GM19328 (cell line): Measurements from ENCODE around the gene DGKI.
A peak's percentile ranks its signal among the peaks of the same experiment; 100 is the strongest.

Experiments used
- ATAC-seq: cut with Tn5 transposase; IDR thresholded peaks from one replicate; pipeline ENCODE4 v1.9.1; 2021; ENCODE audit warnings: mild to moderate bottlenecking, moderate library complexity; ENCODE audit not compliant: unreplicated experiment

The DGKI gene

DNA sequence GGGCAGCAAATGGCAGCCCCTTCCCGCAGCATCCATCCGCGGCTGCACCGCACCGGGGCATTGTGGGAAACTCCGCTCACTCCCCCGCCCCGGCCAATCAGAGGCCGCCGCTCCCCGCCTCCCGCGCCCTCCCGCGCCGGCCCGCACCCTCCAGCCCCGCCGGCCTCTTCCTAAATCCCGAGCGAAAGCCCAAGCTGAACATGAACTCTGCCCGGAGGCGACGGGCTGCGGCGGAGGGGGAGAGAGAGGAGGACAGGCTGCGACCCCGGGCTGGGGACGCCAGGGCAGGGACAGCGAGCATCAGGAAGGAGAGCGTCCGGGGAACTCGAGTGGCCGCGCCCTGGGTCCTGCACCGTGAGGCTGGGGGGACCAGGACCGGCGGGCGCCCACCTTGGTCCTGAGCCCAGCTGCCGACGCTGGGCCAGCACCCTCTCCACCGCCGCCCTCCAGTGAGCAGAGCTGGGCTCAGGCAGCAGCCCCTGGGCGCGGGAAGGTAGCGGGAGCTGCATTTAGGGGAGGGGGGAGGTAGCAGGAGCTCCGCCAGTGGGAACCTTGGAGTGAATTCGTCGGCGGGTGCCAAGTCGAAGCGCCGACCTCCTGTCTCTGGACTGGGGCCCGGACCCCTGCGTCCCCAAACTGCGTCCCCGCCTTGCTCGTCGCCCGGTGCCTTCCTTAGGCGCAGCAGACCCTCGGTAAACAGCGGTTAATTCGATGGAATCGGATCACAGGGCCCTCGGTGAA is at the start of gene DGKI:
TSS of gene DGKI (minus strand) at position 148 of the 741 bp plus-strand sequence.
- ATAC-seq = no peak

DNA sequence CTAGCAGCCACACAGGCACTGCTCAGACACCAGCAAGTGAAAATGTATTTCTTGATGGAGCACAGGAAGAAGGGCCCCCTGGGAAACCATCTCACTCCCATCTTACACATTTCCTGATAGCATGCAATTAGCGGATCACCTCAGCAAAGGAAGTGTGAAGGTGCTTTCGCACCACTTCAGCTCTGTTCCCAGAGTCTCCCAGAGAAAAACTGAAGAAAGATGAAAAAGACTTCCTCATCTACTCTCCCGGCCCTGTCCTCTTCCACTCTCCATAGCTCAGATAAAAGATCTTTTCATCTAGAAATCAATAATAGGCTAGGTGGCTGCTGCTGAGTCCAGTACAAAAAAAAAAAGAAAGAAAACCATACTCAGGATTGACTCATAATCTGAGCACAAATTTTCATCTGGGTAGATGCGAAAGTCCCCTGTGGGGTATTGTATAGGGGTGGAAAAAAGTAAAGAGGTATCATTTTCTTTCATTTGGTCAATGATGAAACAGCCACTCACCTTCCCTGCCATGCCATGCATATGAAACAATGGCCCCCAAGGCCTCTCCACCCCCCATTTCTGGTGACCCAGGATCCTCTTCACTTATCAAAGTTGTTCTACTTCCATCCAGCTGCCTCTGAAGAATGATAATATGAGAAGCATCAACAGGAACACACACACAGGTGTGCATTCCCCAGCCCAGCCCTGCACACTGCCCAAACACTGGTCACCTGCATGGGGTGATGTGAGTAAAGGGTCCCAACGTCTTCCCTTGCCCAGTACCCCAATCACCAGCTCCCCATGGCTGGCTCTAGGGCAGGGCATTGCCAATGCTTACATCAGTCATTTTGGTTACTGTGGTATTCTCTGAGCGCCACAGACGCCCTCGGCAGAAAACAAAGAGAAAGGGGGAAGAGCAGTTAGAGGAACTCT is 48.8 kb upstream of the DGKI start:
- ATAC-seq = peak; percentile 45

DNA sequence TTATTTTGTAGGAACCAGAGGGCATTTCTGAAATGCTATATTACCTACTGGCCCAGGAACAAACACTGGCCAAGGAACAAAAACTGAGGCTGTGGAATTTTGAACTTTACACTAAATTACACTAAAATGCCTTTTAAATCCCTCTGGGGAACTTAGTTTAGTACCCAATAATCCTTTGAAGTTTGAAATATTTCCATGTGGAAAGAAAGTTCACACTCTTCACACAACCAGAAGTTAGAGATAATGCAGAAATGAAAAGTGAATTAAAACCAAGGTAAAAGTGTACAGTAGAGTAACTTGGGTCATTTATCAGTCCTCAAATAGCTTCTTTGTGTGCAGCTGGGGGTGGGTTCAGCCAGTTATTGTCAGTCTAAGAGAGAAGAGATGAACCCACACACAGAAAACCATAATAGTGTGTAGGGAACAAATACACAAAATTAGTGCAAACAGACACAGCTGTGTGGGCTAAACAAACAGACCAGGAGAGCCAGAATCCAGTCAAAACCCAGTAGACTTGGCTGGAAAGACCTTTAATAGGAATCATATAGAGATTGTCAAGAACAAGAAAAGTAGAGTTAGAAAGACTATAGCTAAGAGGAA is 46.5 kb upstream of the DGKI start:
- ATAC-seq = no peak

DNA sequence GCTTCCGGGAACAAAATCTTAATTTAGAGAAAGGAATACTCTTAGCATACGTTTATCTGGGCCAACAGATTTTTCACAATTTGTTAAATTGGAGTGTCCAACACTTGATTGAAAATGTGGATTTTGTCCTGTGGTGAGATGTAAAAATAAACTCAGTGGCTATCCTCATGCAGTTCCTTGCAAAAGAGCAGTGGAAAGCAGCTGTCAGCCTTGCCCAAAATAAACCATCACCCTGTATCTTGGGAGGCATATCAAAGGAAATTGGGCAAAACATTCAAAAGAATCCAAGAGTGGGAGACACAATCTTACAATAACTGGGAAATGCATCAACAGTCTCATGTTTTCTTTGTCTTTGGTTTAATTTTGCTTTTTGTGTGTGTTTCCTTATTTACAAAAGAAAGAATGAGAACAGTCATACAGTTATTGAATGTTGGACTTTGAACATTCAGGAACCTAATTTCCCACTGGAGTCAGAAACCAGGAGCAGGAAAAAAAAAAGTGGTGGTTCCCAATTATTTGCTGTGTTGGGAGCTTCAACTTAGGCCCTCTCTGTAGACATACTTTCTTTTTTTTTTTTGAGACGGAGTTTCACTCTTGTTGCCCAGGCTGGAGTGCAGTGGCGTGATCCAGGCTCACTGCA is 44.4 kb upstream of the DGKI start:
- ATAC-seq = no peak

DNA sequence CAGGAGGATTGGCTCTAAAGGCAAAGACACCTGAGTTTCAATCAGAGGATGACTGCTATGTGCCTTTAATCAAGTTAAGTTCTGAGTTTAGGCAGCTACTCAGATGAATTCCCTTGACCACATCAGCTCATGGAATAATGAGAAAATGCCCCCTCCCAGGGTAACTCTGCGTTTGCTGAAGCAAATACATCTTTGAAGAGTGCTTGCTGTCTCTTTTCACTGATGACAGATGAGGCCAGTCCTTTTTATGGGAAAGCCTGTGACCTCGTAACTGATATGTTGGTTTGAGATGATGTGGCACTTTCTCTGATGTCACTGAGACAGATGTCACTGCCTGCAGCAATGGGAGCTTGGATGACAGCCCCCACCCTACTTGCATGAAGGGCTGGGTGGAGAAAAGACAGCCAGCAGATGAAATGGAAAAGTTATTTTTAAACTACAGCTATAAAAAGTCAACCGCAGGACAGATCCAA is 43.7 kb upstream of the DGKI start:
- no peak for ATAC-seq

DNA sequence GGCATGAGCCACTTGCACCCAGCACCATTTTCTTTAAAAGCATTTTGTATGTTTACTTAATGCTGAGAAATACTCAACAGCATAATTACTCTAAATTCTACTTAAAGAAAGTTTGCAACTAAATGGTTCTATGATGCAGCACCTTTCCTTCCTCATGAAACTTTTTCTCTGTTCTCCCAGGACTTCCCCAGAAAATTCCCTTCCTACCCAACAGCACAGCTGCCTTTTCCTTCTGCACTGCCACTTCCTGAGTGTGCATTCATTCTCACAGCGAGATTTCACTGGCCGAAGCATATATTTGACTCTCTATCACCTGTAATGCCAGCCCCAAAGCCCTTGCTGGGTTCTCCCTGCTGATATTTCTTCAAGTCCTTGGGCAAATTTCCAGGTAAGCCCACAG is 41.5 kb upstream of the DGKI start:
- ATAC-seq = no peak

DNA sequence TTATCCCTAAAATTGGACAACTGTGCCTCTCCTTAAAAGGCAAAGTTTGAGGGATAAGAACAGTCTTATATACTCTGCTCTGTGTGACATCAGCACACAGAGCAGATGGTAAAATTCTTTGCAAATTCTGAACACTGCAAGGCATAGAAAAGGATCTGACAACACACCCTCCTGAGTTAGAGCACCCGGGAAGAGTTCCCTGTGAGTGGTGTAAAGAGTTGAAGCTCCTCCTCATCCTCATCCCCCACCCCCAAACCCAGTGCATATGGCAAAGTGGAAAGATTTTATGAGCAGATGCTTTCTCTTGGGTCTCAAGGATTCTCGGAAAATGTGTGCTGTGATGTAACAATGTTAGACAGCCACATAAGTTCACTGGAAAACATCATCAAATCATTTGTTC is 40.0 kb upstream of the DGKI start:
- no peak for ATAC-seq

DNA sequence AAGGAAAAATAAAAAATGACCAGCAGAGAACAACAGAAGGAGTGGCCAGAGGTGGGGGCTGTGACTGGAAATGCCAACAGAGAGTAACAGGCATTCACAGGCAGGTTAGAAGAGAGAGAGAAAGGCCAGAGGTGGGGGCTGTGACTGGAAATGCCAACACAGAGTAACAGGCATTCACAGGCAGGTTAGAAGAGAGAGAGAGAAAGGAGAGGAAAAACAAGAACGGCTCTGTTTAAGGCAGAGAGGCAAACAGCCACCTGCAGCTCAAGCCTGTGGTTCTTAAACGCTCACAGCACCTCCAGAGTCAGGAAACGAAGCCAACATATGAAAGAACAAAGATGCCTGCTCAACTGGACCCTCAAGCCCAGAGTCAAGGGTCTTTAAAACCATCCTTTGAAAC is 39.5 kb upstream of the DGKI start:
- no peak for ATAC-seq

DNA sequence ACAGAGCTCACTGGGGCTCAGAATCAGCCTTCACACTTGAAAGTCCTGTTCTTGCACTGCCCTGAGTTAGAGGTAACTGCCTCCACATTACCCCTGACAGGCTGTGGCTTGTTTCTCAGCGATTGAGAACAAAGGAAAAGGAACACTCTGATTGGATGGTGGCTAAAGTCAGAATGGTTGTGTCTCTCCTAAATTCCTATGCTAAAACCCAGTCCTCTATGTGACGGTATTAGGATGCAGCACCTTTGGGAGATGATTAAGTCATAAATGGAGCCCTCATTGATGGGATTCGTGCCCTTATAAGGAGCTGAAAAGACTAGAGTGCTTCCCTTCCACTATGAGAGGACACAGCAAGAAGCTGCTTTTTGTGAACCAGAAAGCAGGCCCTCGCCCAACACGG is 38.9 kb upstream of the DGKI start:
- no peak for ATAC-seq

DNA sequence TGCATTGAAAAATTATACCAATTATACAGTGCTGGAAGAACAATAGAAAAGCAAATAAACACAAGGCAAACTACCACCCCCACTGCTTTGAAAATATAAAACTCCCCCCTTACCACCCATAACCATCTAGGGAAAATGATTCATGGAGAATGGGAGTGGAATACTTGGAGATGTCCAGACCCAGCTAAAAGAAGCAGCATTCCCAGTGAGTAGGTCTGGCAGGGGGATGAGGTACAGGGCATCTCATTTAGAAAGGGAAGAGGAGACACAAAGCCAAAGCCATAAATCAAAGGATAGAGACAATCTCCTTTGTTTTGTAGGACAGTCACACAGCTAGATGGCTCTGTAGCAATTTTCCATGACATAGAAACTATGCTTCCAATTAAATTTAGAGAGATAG is 36.0 kb upstream of the DGKI start:
- ATAC-seq = no peak

DNA sequence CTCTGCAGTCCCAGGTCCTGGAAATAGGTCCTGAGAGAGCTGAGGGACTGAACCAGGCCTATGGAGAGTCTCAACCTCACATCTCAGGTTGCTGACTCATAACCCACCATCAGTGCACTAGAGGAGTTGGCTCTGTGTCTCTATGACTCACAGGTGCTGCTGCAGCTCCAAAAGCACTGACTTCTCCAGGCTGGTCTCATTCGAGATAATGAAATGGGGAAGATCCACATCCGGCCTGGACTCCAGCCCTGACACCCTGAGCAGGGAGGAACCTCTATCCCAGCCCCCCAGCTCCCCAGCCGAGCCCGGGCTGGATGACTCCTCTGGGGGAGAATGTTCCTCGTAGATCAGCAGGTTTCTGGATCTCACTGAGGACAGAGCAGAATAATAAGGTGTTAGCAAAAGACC is 35.5 kb upstream of the DGKI start:
- ATAC-seq = peak; percentile 67

DNA sequence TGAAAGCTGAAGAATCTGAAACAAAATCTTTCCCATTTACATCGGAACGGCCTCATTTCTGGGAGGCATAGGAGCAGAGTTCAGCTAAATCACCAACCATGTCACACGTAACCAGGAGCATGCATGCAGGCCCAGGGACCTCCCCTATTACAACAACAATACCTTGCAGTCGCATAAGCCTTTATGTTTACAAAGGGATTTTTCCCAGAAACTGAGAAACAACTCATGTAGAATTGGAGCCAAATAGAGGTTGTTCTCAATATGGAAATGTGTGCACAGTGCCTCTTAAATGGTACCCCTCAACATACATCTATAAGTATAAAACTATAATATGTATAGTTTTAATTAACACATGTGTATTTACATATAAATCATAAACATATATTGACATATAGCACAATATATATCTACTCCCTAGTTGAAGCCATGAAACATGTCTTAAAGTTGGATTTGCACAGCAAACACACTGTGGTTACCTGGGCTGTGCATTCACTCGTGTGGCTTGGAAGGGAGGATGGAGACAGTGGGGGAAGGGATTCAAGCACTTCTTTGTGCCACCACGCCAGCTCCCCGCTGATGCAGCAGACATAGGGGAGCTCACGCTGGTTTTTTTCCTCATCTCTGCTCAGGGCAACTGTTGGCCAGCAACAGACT is 35.0 kb upstream of the DGKI start:
- no peak for ATAC-seq

DNA sequence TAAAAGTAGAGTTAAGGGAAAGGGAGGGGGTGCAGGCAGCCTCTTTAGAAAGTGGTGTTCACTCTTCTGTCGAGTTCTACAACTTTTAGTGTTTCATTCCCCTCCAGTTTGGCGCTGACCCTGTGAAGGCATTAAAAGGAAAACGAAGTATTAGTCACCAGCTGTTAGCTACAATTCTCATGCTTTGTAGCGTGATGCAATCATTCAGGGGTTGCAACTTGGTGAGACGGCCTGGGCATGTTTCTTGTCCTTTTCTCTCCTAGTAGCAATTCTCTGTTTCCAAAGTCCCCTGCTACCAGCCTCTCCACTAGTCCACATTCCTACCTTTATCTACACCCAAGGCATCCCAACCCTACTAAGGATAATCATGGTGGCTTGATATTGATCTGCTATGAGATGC is 33.7 kb upstream of the DGKI start:
- ATAC-seq = no peak

DNA sequence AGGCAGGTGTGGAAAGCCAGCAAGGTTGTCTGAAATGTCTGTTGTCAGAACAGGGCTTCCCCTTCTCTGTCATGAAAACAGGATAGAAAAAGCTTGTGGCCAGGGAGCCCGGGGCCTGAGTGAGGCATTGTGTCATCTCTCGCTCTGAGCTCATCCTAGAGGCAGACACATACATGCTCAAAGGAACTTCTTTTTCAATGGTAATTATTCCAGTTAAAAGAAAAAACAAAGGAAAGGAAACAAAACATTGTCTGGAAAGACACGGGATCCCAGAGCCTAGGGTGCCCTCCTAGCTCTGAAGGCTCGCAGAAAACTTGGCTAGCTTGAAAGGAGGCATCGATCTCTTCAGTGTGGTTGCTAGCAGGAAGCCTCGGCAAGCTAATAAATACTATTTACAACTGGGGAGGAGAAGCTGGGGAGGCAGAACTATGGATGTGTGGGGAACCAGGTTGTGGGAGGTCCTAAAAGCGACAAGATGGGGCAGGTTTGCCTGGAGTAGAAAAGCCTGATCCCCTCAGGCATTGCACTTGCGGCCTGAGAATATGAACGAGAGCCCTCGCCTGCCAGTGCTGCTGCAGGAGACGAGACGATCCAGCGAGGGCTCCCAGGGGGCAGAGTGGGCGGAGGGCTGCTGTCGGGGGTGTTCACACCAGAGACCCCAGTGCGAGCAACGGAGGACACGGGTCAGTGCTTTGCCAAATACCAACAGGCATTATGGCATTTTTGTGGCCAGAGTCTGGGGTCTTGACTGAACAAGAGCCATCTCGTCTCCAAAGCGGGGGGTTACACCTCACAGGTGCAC is 32.8 kb upstream of the DGKI start:
- ATAC-seq = no peak

DNA sequence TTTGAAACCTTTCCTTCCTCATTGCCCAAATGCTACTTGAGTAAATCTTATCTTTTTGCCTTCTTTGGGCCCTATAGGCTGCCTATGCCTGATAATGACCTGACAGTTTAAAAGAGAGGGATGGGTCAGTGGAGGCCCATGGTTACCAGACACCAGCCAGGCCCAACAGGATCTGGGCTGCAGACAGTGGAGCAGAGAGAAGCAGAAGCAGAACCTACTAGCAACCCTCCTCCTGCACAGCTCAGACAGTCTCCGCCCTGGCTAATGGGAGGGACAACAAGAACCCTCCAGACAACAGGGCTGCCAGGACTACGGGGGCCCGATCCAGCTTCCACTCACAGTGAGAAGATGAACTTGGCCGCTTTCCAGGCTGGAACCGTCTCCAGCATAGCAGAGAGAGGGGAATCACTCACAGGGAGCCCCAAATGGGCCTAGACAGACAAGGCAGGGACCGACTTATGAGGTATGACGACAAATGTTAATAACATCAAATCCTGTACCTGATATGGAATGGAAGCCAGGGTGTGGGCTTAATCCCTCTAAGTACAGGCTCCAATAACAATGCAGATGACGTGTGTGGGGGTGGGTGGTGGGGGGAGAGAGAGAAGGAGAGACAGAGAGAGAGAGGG is 31.7 kb upstream of the DGKI start:
- ATAC-seq = no peak

DNA sequence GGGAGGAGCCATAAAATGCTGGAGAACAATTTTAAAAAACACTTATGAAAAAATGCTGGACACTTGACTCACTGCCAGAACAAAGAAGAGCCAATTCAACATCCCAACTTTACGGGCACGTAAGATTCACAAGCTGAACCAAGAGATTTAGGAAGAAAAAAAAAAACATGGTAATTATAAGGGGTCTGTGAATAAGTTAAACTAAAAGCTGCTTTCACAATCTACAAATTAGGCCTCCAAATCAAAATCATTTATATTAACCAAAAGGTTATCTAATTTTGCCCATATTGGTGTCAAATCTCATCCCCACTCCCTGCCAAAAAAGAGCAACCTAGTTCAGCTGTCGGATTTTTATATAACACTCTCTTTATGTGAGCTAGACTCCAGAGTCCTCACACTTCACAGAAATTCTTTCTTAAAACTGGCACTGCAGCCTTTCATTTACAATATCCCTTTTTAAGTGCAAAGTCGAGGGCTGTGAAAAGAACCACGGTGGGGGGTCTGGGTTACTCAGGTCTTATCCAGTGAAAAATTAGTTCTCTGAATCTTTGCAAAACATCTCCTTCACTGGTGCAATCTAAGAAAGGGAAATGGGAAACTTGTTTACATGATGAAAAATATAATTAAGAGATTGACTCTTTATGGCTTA is 30.4 kb upstream of the DGKI start:
- ATAC-seq = no peak

DNA sequence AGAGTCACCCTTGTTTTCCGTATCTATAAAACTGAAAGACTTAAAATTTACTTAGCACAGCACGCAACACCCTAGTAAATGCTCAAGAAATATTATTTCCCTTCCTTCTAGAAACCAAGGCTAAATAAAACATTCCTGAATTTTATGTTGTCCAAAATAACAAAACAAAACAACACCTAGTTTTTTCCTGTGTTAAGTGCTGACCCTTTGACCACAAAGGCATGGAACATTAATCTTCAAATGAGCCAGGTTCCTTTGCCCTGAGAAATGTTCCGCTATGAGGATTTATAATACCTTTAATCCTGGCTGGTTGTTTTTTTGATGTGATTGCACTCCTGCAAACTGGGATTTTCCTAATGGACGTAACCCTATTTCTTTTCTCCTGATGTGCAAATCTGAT is 29.0 kb upstream of the DGKI start:
- ATAC-seq = no peak

DNA sequence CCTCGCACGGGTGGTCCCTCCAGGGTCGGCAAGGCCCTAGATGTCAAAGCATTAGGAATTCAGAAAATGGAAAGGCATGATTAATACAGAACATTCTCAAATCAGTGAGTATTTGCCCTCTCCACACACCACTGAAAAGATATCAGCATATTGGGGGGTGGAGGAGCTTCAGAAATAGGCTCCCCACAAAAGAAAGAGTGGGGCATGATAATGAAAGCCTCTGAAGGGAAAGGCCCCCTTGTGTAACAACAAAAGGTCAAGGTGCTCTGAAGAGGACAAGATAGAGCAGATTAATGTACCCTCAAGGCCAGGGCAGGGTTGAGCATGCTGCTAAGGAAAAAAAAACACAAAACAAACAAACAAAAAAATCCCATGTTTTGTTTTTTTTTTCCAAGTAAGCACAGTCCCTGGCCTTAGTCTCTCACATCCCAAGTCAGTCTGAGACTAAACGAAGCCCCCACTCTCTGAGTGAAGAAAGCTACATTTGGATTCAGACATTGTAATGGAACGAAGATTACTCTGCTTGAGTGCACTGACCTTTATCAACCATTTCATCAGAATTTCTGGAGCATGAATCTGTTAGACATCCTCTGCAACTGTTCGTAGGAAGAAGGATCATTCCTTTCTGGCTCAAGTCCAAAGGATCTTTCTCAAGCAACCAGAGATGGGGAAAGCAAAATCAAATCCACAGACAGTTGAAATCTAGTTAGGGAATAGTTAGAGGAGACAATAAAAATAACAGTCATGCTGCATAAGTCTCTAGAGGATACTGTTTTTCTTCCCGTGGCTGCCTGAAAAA is 27.4 kb upstream of the DGKI start:
- no peak for ATAC-seq
